Measurements from ENCODE around the gene SLC6A17.

Gene SLC6A17

DNA sequence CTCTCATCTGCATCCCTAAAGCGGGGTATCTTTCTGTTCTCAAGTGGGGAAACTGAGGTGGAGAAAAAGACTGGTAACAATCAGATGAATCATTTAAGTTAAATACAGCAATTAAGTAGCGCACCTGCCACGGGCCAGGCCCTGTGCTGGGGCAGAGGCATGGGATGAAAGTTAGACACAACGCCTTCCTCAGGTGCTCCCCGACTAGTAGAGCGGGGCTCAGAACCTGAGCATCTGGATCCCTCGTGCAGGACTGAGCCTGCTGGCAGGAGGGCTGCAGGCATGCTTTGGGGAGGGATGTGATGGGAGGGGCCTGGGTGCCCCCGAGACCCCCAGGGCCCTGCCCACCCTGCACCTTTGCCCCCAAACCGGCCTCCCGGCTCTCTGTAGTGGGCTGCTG is 44.9 kb downstream of the SLC6A17 start:
- DNase-seq (ENCODE audit: insufficient read length, low spot score) (no peak), FAIRE-seq (no peak)
- TF ChIP-seq SPI1 (IDR thresholded peaks at IDR 0.05; ENCODE audit: low read depth, low read length) (no peak), POLR2A (IDR thresholded peaks at IDR 0.05; ENCODE audit: low read depth, low read length) (no peak), TAF1 (IDR thresholded peaks at IDR 0.05; ENCODE audit: low read depth, low read length) (no peak), POU2F2 (IDR thresholded peaks at IDR 0.05; ENCODE audit: low read depth, low read length) (no peak), PAX5 (IDR thresholded peaks at IDR 0.05; ENCODE audit: insufficient read depth, low read length, severe bottlenecking) (no peak), POLR2AphosphoS5 (IDR thresholded peaks at IDR 0.05; ENCODE audit: low read depth, low read length) (no peak)

DNA sequence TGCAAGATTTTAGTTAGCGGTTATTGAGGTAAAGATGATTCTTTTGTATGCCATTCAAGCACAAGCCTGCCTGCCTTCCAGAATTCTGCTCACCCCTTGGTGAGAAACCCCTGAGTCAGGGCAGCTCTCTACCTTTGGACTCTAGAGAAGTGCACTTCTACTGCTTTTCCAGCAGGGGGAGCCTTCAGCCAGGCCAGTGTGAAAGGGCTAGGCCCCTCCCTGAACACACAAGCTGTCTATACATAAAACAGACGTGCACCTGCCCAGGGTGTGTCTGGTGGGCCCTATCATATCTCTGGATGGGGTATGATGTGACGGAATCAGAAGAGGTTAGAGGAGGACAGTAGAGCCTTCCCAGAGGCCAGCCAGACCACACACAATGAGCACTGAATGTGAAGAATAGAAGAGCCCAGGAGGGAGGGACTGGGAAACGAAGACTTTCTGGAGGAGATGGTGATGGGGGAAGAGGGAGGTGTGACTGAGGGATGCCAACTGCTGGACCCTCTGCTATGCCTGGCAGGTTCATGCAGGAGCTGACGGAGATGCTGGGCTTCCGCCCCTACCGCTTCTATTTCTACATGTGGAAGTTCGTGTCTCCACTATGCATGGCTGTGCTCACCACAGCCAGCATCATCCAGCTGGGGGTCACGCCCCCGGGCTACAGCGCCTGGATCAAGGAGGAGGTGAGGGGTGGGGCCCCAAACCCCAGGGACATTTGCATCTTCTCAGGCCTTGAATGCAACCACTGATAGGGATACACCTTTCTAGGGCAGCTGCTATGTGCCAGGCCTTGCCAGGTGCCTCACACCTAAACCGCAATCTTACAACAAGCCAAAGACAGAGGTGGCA is 46.8 kb downstream of the SLC6A17 start:
- FAIRE-seq (peak; percentile 78), DNase-seq (ENCODE audit: insufficient read length, low spot score) (peak; percentile 94)
- no peak for TF ChIP-seq POLR2AphosphoS5 (IDR thresholded peaks at IDR 0.05; ENCODE audit: low read depth, low read length)
- TF ChIP-seq TAF1 (IDR thresholded peaks at IDR 0.05; ENCODE audit: low read depth, low read length): no peak

DNA sequence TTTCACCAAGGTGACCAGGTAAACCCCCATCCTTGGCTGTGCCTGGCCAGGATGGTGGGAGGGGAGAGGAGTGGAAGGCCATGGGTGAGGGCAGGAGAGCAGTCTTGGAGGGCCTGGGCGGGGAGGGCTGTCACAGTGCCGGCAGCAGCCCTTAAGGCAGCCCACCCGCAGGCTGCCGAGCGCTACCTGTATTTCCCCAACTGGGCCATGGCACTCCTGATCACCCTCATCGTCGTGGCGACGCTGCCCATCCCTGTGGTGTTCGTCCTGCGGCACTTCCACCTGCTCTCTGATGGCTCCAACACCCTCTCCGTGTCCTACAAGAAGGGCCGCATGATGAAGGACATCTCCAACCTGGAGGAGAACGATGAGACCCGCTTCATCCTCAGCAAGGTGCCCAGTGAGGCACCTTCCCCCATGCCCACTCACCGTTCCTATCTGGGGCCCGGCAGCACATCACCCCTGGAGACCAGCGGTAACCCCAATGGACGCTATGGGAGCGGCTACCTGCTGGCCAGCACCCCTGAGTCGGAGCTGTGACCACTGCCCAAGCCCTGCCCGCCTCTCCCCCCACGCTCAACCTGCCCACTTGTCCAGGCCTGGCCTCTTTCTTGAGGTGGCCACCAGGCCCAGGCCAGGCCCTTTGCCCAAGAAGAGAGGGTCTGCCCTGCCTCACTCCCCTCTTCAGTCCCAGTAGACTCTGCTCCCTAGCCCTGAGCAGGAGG is 47.8 kb downstream of the SLC6A17 start:
- no peak for DNase-seq (ENCODE audit: insufficient read length, low spot score)
- TF ChIP-seq SPI1 (IDR thresholded peaks at IDR 0.05; ENCODE audit: low read depth, low read length): no peak
- no peak for TF ChIP-seq POLR2A (IDR thresholded peaks at IDR 0.05; ENCODE audit: low read depth, low read length)
- no peak for TF ChIP-seq TAF1 (IDR thresholded peaks at IDR 0.05; ENCODE audit: low read depth, low read length)
- no peak for TF ChIP-seq PAX5 (IDR thresholded peaks at IDR 0.05; ENCODE audit: insufficient read depth, low read length, severe bottlenecking)
- TF ChIP-seq POU2F2 (IDR thresholded peaks at IDR 0.05; ENCODE audit: low read depth, low read length): no peak
- TF ChIP-seq POLR2AphosphoS5 (IDR thresholded peaks at IDR 0.05; ENCODE audit: low read depth, low read length): no peak
- FAIRE-seq: no peak

DNA sequence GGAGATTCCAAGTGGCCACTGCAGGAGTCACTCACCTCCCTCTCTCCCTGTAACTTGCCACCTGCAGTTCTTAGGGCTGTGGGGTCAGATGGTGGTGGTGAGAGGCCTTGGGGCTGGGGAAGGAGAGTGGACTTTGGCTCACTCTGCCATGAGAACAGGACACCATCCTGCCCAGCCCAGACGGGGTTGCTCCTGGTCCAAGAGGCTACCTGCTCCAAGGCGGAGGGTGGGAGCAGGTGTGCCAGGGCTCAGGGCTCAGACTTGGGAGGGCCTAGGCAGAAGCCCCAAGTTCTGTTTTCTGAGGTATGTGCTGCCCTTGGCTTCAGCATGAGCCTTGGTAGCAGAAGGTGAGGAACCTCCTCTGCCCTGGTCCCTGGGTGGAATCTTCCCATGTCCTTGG is 48.5 kb downstream of the SLC6A17 start:
- no peak for DNase-seq (ENCODE audit: insufficient read length, low spot score)
- no peak for TF ChIP-seq SPI1 (IDR thresholded peaks at IDR 0.05; ENCODE audit: low read depth, low read length)
- TF ChIP-seq POLR2A (IDR thresholded peaks at IDR 0.05; ENCODE audit: low read depth, low read length): no peak
- TF ChIP-seq TAF1 (IDR thresholded peaks at IDR 0.05; ENCODE audit: low read depth, low read length): no peak
- TF ChIP-seq PAX5 (IDR thresholded peaks at IDR 0.05; ENCODE audit: insufficient read depth, low read length, severe bottlenecking): no peak
- TF ChIP-seq POU2F2 (IDR thresholded peaks at IDR 0.05; ENCODE audit: low read depth, low read length): no peak
- no peak for TF ChIP-seq POLR2AphosphoS5 (IDR thresholded peaks at IDR 0.05; ENCODE audit: low read depth, low read length)
- no peak for FAIRE-seq

DNA sequence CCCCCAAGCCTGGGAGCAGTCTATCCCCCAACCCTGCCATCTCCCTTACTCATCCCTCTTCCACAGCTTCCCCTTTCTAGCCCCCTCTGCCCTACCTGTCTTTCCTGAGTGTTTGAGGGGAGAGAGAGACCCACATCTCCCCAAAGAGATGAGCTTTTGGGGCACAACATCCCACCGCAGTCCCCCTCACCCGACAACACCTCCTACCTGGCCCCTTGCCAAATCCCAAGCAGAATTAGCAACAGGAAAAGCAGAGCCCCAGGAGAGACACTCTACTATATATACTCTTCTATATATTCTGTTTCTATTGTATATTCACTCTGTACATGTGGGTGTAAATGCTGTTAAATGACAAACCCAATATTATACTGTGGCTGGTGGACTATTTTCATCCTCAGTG is 49.9 kb downstream of the SLC6A17 start:
- TF ChIP-seq POLR2A (IDR thresholded peaks at IDR 0.05; ENCODE audit: low read depth, low read length) (no peak), POLR2AphosphoS5 (IDR thresholded peaks at IDR 0.05; ENCODE audit: low read depth, low read length) (no peak), POU2F2 (IDR thresholded peaks at IDR 0.05; ENCODE audit: low read depth, low read length) (no peak), PAX5 (IDR thresholded peaks at IDR 0.05; ENCODE audit: insufficient read depth, low read length, severe bottlenecking) (no peak), SPI1 (IDR thresholded peaks at IDR 0.05; ENCODE audit: low read depth, low read length) (no peak)
- FAIRE-seq: no peak
- DNase-seq (ENCODE audit: insufficient read length, low spot score): no peak

DNA sequence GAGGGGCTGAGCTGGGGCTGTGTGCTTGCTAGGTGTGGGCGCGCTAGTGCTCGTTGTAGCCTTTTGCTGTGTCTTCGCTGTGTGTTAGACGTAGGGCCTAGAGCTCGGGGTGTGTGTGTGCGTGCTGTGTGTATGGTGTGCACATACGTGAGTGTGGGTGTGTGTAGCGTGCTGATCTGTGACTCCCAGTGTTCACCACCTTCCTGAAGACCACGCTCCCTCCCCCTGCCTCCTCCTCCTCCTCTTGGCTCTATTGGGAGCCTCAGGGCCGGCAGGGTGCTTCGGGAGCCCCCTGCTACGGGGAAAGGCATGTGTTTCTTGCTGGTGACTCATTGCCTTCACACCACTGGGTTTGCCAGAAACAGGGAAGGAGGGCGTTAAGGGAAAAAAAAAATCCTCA is 50.4 kb downstream of the SLC6A17 start:
- TF ChIP-seq SPI1 (IDR thresholded peaks at IDR 0.05; ENCODE audit: low read depth, low read length): no peak
- no peak for TF ChIP-seq TAF1 (IDR thresholded peaks at IDR 0.05; ENCODE audit: low read depth, low read length)
- TF ChIP-seq PAX5 (IDR thresholded peaks at IDR 0.05; ENCODE audit: insufficient read depth, low read length, severe bottlenecking): no peak
- no peak for TF ChIP-seq POLR2A (IDR thresholded peaks at IDR 0.05; ENCODE audit: low read depth, low read length)
- TF ChIP-seq POU2F2 (IDR thresholded peaks at IDR 0.05; ENCODE audit: low read depth, low read length): no peak
- no peak for TF ChIP-seq POLR2AphosphoS5 (IDR thresholded peaks at IDR 0.05; ENCODE audit: low read depth, low read length)
- DNase-seq (ENCODE audit: insufficient read length, low spot score): no peak
- FAIRE-seq: no peak

DNA sequence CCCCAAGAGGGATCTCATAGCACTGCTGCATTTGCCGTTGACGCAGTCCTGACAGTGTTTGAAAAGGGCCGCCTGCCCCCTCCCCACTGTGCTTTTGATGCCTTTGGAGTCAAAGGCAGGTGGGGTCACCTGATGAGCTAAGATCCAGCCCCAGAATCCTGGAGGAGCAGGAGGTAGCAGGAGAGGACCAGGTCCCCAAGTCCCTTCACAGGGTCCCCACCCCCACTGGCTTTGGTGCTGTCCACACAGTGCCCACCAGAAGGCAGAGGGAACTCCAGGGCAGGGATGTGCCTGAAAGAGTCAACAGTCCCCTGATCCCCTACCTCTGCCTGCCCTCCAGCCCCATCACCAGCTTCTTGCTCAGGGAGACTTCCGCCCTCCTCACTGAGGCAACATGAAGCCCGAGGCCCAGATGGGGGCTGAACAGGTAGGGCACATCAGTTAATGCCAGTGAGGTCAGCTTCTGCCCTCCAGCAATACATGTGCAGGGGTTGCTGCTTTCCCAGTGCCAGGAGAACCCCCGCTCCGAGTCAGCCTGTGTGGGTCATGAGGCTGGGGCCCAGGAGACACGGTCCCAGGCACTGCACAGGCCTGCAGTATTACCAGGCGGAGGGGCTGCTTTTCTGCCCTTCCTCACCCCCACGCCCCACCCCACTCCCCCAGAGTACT is 51.0 kb downstream of the SLC6A17 start:
- FAIRE-seq: no peak
- TF ChIP-seq PAX5 (IDR thresholded peaks at IDR 0.05; ENCODE audit: insufficient read depth, low read length, severe bottlenecking) (no peak), POLR2AphosphoS5 (IDR thresholded peaks at IDR 0.05; ENCODE audit: low read depth, low read length) (no peak), TAF1 (IDR thresholded peaks at IDR 0.05; ENCODE audit: low read depth, low read length) (no peak), POLR2A (IDR thresholded peaks at IDR 0.05; ENCODE audit: low read depth, low read length) (no peak), SPI1 (IDR thresholded peaks at IDR 0.05; ENCODE audit: low read depth, low read length) (no peak), POU2F2 (IDR thresholded peaks at IDR 0.05; ENCODE audit: low read depth, low read length) (no peak)
- DNase-seq (ENCODE audit: insufficient read length, low spot score): no peak

DNA sequence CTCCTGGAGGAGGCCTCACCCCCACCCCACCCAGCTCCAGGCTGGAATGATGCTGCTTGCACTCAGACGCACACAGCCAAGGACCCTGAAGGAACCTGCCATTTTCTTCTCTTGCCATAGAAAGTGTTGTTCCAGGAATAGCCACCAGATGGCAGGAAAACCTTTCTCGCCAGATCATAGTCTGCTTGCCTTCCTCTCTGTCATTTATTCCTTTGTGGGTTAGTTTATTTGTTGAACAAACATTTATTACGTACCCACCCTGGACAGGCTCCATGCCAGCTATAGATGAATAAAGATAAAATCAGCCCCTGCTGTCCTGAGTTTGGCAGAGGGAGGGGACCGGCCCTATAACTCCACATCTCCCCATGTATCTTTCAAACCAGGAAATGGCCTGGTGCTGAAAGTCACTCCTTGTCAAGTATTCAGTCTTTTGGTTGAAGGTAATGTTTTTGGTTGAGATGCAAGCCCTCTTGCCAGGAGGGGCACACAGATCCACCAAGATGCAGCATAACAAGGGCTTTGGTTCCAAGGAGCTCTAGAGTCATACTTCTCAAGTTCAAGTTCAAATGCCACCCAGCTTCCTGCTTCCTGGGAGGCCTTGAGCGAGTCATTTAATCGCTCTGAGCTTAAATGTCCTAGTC is 52.8 kb downstream of the SLC6A17 start:
- peak; percentile 63 for DNase-seq (ENCODE audit: insufficient read length, low spot score)
- no peak for TF ChIP-seq TAF1 (IDR thresholded peaks at IDR 0.05; ENCODE audit: low read depth, low read length)
- no peak for TF ChIP-seq POLR2AphosphoS5 (IDR thresholded peaks at IDR 0.05; ENCODE audit: low read depth, low read length)
- no peak for TF ChIP-seq SPI1 (IDR thresholded peaks at IDR 0.05; ENCODE audit: low read depth, low read length)
- TF ChIP-seq POLR2A (IDR thresholded peaks at IDR 0.05; ENCODE audit: low read depth, low read length): no peak
- no peak for TF ChIP-seq POU2F2 (IDR thresholded peaks at IDR 0.05; ENCODE audit: low read depth, low read length)
- TF ChIP-seq PAX5 (IDR thresholded peaks at IDR 0.05; ENCODE audit: insufficient read depth, low read length, severe bottlenecking): no peak
- FAIRE-seq: peak; percentile 83

DNA sequence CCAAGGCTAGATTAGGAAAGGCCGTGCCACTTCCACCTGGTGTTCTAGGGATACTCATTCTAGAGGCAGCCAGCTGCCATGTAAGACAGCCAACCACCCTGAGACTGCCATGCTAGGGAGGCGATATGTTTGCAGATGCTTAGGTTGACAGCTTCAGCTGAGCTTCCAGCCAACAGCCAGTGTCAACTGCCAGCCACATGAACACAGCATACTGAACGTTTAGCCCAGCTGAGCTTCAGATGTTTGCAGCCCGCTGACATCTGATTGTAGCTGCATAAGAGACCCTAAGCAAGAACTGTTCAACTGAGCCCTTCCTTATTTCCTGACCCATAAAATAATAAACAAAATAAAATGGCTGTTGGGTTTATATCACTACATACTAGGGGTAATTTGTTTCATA is 54.9 kb downstream of the SLC6A17 start:
- FAIRE-seq: no peak
- no peak for DNase-seq (ENCODE audit: insufficient read length, low spot score)
- TF ChIP-seq PAX5 (IDR thresholded peaks at IDR 0.05; ENCODE audit: insufficient read depth, low read length, severe bottlenecking): no peak
- no peak for TF ChIP-seq POLR2AphosphoS5 (IDR thresholded peaks at IDR 0.05; ENCODE audit: low read depth, low read length)
- TF ChIP-seq POU2F2 (IDR thresholded peaks at IDR 0.05; ENCODE audit: low read depth, low read length): no peak
- no peak for TF ChIP-seq POLR2A (IDR thresholded peaks at IDR 0.05; ENCODE audit: low read depth, low read length)
- TF ChIP-seq TAF1 (IDR thresholded peaks at IDR 0.05; ENCODE audit: low read depth, low read length): no peak
- TF ChIP-seq SPI1 (IDR thresholded peaks at IDR 0.05; ENCODE audit: low read depth, low read length): no peak

All from GM12891 (cell line).